HCT116 (cell line): Measurements from ENCODE around the gene SRP19. TPM values are rescaled to one million over a fixed set of nuclear protein-coding genes. Genes with fewer than 3 reads are reported as not detected.

Experiments
- ATAC-seq: fragments of 200-7000 bp; cut with Tn5 transposase; 2 replicates; pipeline ENCODE4 v1.9.1; 2020; ENCODE audit warnings: mild to moderate bottlenecking, moderate library complexity
- BruUV-seq: library from RNA; stranded (reverse); fragments of 400-500 nt; replicated peaks from 2 replicates; lab custom pipeline; 2021; lab: Mats Ljungman, UMichigan
- CTCF ChIA-PET: fragments of 300-600 bp; sonication (Branson Sonifier 250); formaldehyde crosslinking; loops from one replicate; lab custom pipeline; 2021; ENCODE audit warnings: antibody characterized with exemption; lab: Charles Lee
- POLR2A ChIA-PET: fragments of 300-600, 350-600 bp; sonication (Branson Sonifier 250); formaldehyde crosslinking; loops from one replicate; lab custom pipeline; 2021; ENCODE audit warnings: antibody characterized with exemption; lab: Charles Lee
- RAD21 ChIA-PET, 2 experiments: fragments of 300-600 bp; sonication (Branson Sonifier 250); formaldehyde crosslinking; loops; one replicate each; lab custom pipeline; 2023; ENCODE audit warnings: low total read pairs in 2 of 2; ENCODE audit not compliant: uncharacterized antibody in 2 of 2, unreplicated experiment in 2 of 2, low non-redundant PET in 1 of 2; lab: Charles Lee
- DNase-seq: peaks from one replicate; pipeline ENCODE4 v3.0.0-alpha.2; 2010; ENCODE audit warnings: low read depth, low spot score
- H2AFZ ChIP-seq: fragments of 200-600 bp; shearing (Covaris generic), sonication (generic); 2 replicates; pipeline ENCODE4 v1.6.1; 2017; ENCODE audit warnings: low read depth, mixed run types, mixed read lengths, antibody characterized with exemption, low read length; ENCODE audit not compliant: poor library complexity, severe bottlenecking
- H3K27ac ChIP-seq: 2 replicates; pipeline ENCODE4 v1.5.1; 2012; ENCODE audit warnings: low read depth, low read length
- H3K27me3 ChIP-seq: fragments of 200-600 bp; sonication (generic); 2 replicates; pipeline ENCODE4 v1.6.1; 2016; ENCODE audit warnings: mixed run types, low read length, mixed read lengths; ENCODE audit not compliant: insufficient read depth
- H3K36me3 ChIP-seq, 2 experiments: fragments of 200-500 bp in 1 of 2; fragments of 200-600 bp in 1 of 2; sonication (Bioruptor generic) in 1 of 2; sonication (generic) in 1 of 2; 2 replicates each; pipeline versions ENCODE4 v1.5.1 to v1.6.1; 2014 to 2016; ENCODE audit warnings: low read length in 2 of 2, inconsistent platforms in 1 of 2, mixed read lengths in 1 of 2, mixed run types in 1 of 2; ENCODE audit not compliant: insufficient read depth in 2 of 2, control insufficient read depth in 1 of 2
- H3K4me1 ChIP-seq, 2 experiments: fragments of 200-600 bp in 1 of 2; sonication (generic) in 1 of 2; 2 replicates each; pipeline versions ENCODE4 v1.5.1 to v1.6.1; 2012 to 2017; ENCODE audit warnings: low read length in 2 of 2, inconsistent platforms in 1 of 2, mild to moderate bottlenecking in 1 of 2, mixed read lengths in 1 of 2, mixed run types in 1 of 2, moderate library complexity in 1 of 2; ENCODE audit not compliant: insufficient read depth in 2 of 2, control insufficient read depth in 1 of 2
- H3K4me2 ChIP-seq: fragments of 200-600 bp; sonication (generic); 2 replicates; pipeline ENCODE4 v1.6.1; 2017; ENCODE audit warnings: mixed run types, low read length, mixed read lengths
- H3K4me3 ChIP-seq, 2 experiments: fragments of 200-600 bp in 1 of 2; sonication (generic) in 1 of 2; replicated peaks in 1 of 2; 2 replicates each; pipeline ENCODE4 v1.5.1; 2011 to 2016; ENCODE audit warnings: low read length in 2 of 2, control low read depth in 1 of 2, low read depth in 1 of 2, mild to moderate bottlenecking in 1 of 2, mixed read lengths in 1 of 2, mixed run types in 1 of 2
- H3K79me2 ChIP-seq: fragments of 200-600 bp; sonication (generic); 2 replicates; pipeline ENCODE4 v1.6.1; 2017; ENCODE audit warnings: mild to moderate bottlenecking, mixed run types, low read length, moderate library complexity, mixed read lengths; ENCODE audit not compliant: insufficient read depth
- H3K9ac ChIP-seq: fragments of 200-600 bp; sonication (generic); 2 replicates; pipeline ENCODE4 v1.6.1; 2016; ENCODE audit warnings: low read length, mixed read lengths
- H3K9me2 ChIP-seq: fragments of 200-600 bp; sonication (generic), shearing (Covaris generic); 2 replicates; pipeline ENCODE4 v1.6.1; 2017; ENCODE audit warnings: mixed run types, mild to moderate bottlenecking, moderate library complexity; ENCODE audit not compliant: insufficient read depth
- H3K9me3 ChIP-seq, 2 experiments: fragments of 200-500 bp in 1 of 2; fragments of 200-600 bp in 1 of 2; sonication (Bioruptor generic) in 1 of 2; sonication (generic) in 1 of 2; 2 replicates each; pipeline ENCODE4 v1.6.1; 2014 to 2017; ENCODE audit warnings: low read length in 2 of 2, mixed read lengths in 2 of 2, inconsistent platforms in 1 of 2, low read depth in 1 of 2, mild to moderate bottlenecking in 1 of 2, mixed run types in 1 of 2, moderate library complexity in 1 of 2; ENCODE audit not compliant: control insufficient read depth in 1 of 2, insufficient read depth in 1 of 2
- H4K20me1 ChIP-seq: fragments of 200-600 bp; sonication (generic), shearing (Covaris generic); 2 replicates; pipeline ENCODE4 v1.6.1; 2017; ENCODE audit warnings: mixed run types, mild to moderate bottlenecking, moderate library complexity; ENCODE audit not compliant: insufficient read depth
- CTCF ChIP-seq, 3 experiments: fragments of 200-600 bp in 1 of 3; sonication (generic) in 1 of 3; IDR thresholded peaks in 2 of 3; conservative IDR thresholded peaks in 1 of 3; 2 replicates each; pipeline ENCODE4 v1.5.1; 2012 to 2017; ENCODE audit warnings: low read depth in 2 of 3, low read length in 2 of 3, antibody characterized with exemption in 1 of 3, borderline replicate concordance in 1 of 3, control low read depth in 1 of 3, mild to moderate bottlenecking in 1 of 3, mixed read lengths in 1 of 3, mixed run types in 1 of 3, moderate library complexity in 1 of 3; ENCODE audit not compliant: insufficient read depth in 1 of 3
- EZH2 ChIP-seq: fragments of 200-600 bp; sonication (generic); IDR thresholded peaks from 2 replicates; pipeline ENCODE4 v1.6.1; 2017; ENCODE audit warnings: antibody characterized with exemption, mixed run types
- REST ChIP-seq: IDR thresholded peaks from 2 replicates; pipeline ENCODE4 v1.6.1; 2012; ENCODE audit warnings: low read depth
- intact Hi-C: fragments of 100-400 bp; cut with micrococcal nuclease; formaldehyde crosslinking; loops from 2 replicates; pipeline ENCODE4 v1.10.0; 2022
- total RNA-seq: library from RNA; stranded (reverse); gene quantifications from one replicate; pipeline ENCODE4 v1.2.1, GENCODE V29; 2021; ENCODE audit not compliant: unreplicated experiment

The SRP19 gene
- total RNA-seq, 1 experiment from 2014 or later = 45.3 TPM

- ChIA-PET POLR2A (no interaction called here), RAD21 (no interaction called here), CTCF (no interaction called here)
- no peak overlapping the region for H3K4me3 ChIP-seq
- no peaks in the 10 kb centered on the region for H3K9me3 ChIP-seq
- no TSS peak for BruUV-seq
- H3K27ac ChIP-seq = no peak overlapping the region
- H3K4me1 ChIP-seq = peaks cover 8 to 24% of the 10 kb centered on the region in 2 experiments; a peak in 3 of 4 replicates
- TF ChIP-seq EZH2 (no peak), CTCF (IDR thresholded peaks at IDR 0.05 in 2 of 3, conservative IDR thresholded peaks at IDR 0.05 in 1 of 3; ENCODE audit: borderline replicate concordance in 1 of 3, insufficient read depth in 1 of 3, low read depth in 2 of 3, low read length in 2 of 3) (no peak), REST (no peak)
- no peaks in the 10 kb centered on the region for H4K20me1 ChIP-seq
- ATAC-seq (no peak), DNase-seq (no peak)
- no peak overlapping the region for H3K9ac ChIP-seq
- no peak overlapping the region for H2AFZ ChIP-seq
- no peaks in the 10 kb centered on the region for H3K27me3 ChIP-seq
- intact Hi-C loops = no loop called here
- no peak overlapping the region for H3K4me2 ChIP-seq
- peaks cover 8 to 22% of the 10 kb centered on the region in 2 experiments; a peak in 3 of 4 replicates for H3K36me3 ChIP-seq
- peaks cover 69% of the 10 kb centered on the region for H3K79me2 ChIP-seq
- H3K9me2 ChIP-seq = no peaks in the 10 kb centered on the region
Observed at GRCh38 chr5:112918679-112919078, 57.6 kb downstream of the SRP19 start.

Other genes starting within 250 kb of the SRP19 start
- gene APC, start 123.4 kb upstream of the SRP19 start, total RNA-seq = 24.0 TPM
- 71.7 TPM for gene REEP5, start 60.9 kb downstream of the SRP19 start, total RNA-seq
- gene DCP2, start 115.5 kb downstream of the SRP19 start, total RNA-seq = 57.1 TPM